HG02943 (cell line): ENCODE data around the gene KSR1.
"Not testable (repeated sequence)": the region's sequence is repeated elsewhere in the genome, so short reads cannot be mapped to it uniquely, and the experiment has no call there.

ENCODE experiments used
- ATAC-seq: cut with Tn5 transposase; IDR thresholded peaks from one replicate; pipeline ENCODE4 v1.9.1; 2021; ENCODE audit warnings: mild to moderate bottlenecking, low read depth, moderate library complexity; ENCODE audit not compliant: unreplicated experiment

The KSR1 gene

DNA sequence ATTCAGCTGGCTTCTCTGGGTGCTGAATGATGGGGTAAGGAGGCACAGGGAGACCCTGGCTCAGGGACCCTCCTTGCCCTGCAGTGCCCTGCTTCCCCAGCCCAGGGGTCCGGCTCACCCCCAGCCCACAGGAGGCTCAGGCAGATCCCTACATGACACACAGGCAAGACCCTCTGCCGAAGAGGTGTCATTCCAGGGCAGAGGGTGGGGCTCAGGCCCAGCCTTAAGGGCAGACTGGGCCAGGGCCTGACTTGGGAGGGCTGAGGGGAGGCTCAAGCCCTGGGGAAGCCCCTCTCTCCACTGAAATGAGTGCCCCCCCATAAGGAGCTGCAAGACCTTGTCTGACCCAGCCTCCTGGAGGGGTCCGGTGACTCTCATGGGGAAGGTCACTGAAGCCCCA is 30.3 kb upstream of the KSR1 start:
- ATAC-seq: no peak

DNA sequence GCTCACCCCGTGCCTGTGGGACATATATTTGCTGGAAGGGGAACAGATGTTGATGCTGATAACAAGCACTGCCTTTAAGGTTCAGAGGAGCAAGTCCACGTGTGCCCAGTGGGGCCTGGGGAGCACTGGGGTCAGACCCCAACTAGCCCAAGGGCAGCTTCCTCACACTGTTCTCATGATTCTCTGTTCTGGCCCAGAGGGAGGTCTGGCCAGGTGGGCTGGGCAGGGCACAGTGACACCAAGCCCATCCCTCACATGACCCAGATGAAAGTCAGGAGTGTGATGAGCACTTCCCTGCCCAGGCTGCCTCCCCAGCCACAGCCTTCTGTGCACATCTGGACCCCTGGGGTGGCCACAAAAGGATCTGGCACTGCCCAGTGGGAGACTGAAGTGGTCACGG is 29.8 kb upstream of the KSR1 start:
- ATAC-seq: not testable (repeated sequence)

- ATAC-seq: not testable (repeated sequence)
Observed at GRCh38 chr17:27427166-27427862, 28.9 kb upstream of the KSR1 start.

DNA sequence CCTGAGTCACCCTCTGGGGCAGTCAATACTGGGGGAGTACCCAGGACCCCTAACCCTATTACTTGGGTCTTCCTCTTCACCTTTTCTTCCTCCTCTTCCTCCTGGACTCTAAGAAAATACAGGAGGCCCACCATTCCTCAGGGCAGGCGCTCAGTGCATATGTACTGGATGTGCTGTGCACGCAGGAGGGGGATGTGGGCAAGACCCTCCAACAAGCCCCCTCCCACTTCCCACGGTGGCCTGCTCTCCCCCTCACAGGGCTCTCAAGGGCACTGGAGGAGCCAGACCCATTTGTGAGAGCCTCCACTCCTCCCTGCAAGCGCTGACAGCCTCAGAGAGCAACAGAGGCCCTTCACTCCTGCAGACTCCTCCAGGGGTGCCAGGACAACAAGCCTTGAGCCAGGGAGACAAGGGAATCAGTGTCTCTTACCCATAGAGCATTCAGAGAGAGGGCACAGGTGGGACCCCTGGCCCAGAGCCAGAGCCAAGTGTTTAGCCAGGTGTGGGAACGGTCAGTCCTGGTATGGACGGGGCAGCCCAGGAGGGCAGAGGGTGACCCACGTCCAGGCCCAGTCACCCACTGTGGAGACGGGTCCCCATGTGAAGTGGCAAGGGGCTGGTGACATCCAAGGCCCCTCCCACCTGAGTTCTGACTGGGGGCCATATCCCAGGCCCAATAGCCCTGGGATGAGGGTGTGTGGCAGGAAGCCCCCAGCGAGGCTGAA is 27.3 kb upstream of the KSR1 start:
- ATAC-seq: no peak

DNA sequence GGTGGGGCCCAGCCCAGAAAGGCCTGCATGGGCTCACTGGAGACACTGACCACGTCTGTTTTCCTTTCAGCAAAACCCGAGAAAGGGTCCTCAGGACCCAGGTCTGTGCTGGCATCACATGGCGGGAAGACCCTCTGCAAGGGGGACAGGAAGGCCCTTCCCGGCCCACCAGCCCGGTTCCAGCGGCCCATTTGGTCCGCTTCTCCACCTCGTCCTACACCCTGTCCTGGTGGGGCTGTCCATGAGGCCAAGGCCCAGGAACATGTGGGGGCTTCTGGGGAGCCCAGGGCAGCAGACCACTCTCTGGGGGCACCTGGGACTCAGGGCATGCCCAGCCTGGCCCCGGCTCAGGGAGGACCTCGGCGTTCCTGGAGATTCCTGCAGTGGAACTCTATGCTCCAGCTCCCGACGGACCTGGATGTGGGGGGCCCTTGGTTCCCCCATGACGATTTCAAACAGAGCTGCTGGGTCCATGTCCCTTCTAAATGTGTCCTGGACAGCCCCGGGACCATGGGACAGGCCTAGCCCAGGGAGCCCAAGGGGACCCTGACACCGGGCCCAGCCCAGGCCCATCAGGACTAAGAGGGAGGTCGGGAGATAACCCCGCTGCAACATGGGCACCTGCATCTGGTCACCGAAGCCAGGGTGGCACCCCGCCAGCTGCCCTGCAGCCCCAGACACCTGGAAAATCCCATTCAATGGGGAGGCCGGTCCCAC is 26.4 kb upstream of the KSR1 start:
- ATAC-seq: no peak

- ATAC-seq: no peak
Observed at GRCh38 chr17:27430383-27430840, 25.8 kb upstream of the KSR1 start.

GRCh38 chr17:27430882-27431491 is 25.3 kb upstream of the KSR1 start:
- ATAC-seq: no peak

GRCh38 chr17:27433521-27433920 is 22.7 kb upstream of the KSR1 start:
- no peak for ATAC-seq

GRCh38 chr17:27435431-27436070 is 20.7 kb upstream of the KSR1 start:
- not testable (repeated sequence) for ATAC-seq

DNA sequence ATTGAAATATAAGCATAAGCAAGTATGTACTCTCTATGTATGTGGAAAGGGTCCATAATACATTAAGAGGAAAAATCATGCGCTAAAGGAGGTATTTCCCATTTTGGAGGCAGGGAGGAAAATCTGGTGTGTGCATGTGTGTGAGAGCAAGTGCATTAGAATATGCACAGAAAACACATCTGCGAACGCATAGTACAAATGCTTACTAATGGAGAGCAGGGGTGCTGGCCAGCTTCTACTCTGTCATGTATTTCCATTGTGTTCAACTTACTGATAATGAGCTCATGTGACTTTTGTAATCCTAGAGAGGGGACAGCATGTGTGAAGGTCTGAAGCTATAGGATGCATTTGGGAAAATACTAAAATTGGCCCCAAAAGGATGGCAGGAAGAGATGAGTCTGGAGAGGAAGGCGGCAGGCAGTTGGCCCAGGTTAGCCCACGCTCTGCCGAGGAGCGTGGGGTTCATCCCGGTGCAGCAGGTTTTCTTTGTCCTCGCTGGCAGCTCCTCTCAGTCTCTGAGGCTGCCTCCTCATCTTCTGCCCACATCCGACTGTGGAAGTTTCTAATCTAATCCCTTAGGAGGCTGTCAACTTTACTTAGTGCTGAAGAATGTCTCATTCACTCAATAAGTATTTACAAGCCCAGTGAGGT is 17.8 kb upstream of the KSR1 start:
- ATAC-seq: no peak

DNA sequence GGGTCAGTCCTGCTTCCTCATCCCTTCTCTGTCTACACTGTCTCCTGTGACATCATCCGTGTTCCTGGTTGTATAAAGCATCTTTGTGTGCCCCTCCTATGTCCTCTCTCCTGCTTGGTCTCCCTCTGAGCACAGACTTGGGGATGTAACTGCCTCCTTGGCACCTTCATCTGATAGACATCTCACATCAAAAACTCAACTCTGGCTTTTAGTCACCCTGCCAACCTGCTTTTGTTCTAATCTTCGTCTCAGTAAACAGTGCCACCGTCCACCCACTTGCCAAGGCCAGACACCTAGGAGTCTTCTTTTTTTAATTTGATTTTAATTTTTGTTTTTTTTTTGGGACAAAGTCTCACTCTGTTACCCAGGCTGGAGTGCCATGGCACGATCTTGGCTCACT is 16.9 kb upstream of the KSR1 start:
- ATAC-seq: no peak

DNA sequence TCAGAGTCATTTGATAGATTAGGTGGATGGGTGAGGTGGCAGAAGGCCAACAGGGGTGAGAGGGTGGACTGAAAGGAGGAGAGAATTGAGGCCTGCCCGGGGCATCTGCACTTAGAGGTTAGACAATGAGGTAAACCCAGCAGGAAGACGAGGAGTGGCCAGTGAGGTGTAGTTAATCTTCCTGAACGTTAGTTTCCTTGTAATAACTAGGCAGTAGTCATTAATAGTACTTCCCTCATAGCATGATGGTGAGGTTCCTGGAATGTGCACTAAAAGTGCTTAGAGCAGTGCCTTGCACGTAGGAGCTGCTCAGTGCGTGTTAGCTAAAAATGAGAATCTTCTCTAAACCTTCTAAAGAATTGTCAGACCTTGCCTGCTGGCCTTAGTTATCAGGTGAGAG is 13.5 kb upstream of the KSR1 start:
- ATAC-seq: no peak

DNA sequence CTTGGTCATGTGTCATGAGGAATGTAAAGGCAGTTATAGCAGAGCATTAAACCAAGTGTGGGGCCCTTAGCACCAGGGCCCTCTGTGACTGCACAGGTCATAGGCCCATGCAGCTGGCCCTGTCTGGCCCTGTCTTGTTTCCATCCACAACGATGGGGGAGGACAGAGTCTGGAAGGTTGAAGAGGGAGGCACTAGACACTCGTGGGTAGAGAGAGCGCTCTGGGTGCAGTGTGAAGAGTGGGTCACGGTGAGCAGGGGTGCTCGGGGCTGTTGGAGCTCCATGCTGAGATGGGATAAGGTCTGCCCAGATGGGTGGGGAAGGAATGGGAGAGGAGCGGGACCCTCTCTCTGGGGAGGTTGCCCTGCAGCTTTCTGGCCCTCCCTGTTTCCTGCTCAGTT is 12.8 kb upstream of the KSR1 start:
- no peak for ATAC-seq

DNA sequence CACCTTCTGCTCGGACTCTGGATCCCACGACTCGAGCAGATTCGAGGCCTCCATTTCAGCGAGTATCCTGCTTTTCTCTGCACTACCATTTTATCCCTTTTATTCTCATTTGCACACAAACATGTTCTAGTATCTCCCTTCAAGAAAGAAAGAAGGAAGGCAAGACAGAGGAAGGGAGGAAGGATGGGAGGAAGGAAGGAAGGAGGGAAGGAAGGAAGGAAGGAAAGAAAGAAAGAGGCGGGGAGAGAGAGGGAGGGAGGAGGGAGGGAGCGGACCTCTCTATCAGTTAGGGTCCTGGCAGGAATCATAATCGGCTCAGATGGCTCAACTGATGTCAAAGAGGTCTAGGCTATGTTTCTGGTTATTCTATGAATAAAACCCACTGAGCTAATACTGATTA is 10.3 kb upstream of the KSR1 start:
- no peak for ATAC-seq

- ATAC-seq: no peak
Observed at GRCh38 chr17:27446569-27447301, 9.5 kb upstream of the KSR1 start.

- ATAC-seq: not testable (repeated sequence)
Observed at GRCh38 chr17:27448534-27448933, 7.7 kb upstream of the KSR1 start.

GRCh38 chr17:27449541-27449940 is 6.7 kb upstream of the KSR1 start:
- ATAC-seq: no peak

- ATAC-seq: no peak
Observed at GRCh38 chr17:27449988-27450387, 6.3 kb upstream of the KSR1 start.

DNA sequence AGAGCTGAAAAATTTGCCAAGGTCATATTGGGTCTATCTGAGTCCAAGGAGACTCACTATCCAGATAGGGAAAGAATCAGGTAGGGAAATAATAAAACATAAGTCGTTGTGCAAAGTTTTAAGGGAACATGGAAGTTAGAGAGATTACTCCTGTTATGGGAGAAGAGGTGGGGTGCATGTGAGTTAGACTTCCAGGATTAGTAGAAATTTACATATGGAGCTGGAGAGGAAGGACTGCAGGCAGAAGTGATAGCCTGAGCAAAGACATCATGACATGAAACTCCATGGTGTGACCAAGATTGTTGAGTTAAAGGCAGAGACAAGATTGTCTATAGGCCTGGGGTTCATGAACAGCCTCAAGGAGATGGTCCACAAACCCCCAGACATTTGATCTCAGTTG is 5.8 kb upstream of the KSR1 start:
- ATAC-seq: no peak
